HCT116 (cell line): Measurements from ENCODE around the gene IQGAP2. TPM values are rescaled to one million over a fixed set of nuclear protein-coding genes. Genes with fewer than 3 reads are reported as not detected.

ENCODE experiments used
- ATAC-seq: fragments of 200-7000 bp; cut with Tn5 transposase; 2 replicates; pipeline ENCODE4 v1.9.1; 2020; ENCODE audit warnings: mild to moderate bottlenecking, moderate library complexity
- BruUV-seq: library from RNA; stranded (reverse); fragments of 400-500 nt; replicated peaks from 2 replicates; lab custom pipeline; 2021; lab: Mats Ljungman, UMichigan
- CTCF ChIA-PET: fragments of 300-600 bp; sonication (Branson Sonifier 250); formaldehyde crosslinking; loops from one replicate; lab custom pipeline; 2021; ENCODE audit warnings: antibody characterized with exemption; lab: Charles Lee
- POLR2A ChIA-PET: fragments of 300-600, 350-600 bp; sonication (Branson Sonifier 250); formaldehyde crosslinking; loops from one replicate; lab custom pipeline; 2021; ENCODE audit warnings: antibody characterized with exemption; lab: Charles Lee
- RAD21 ChIA-PET, 2 experiments: fragments of 300-600 bp; sonication (Branson Sonifier 250); formaldehyde crosslinking; loops; one replicate each; lab custom pipeline; 2023; ENCODE audit warnings: low total read pairs in 2 of 2; ENCODE audit not compliant: uncharacterized antibody in 2 of 2, unreplicated experiment in 2 of 2, low non-redundant PET in 1 of 2; lab: Charles Lee
- DNase-seq: peaks from one replicate; pipeline ENCODE4 v3.0.0-alpha.2; 2010; ENCODE audit warnings: low read depth, low spot score
- H2AFZ ChIP-seq: fragments of 200-600 bp; shearing (Covaris generic), sonication (generic); 2 replicates; pipeline ENCODE4 v1.6.1; 2017; ENCODE audit warnings: low read depth, mixed run types, mixed read lengths, antibody characterized with exemption, low read length; ENCODE audit not compliant: poor library complexity, severe bottlenecking
- H3K27ac ChIP-seq: 2 replicates; pipeline ENCODE4 v1.5.1; 2012; ENCODE audit warnings: low read depth, low read length
- H3K27me3 ChIP-seq: fragments of 200-600 bp; sonication (generic); 2 replicates; pipeline ENCODE4 v1.6.1; 2016; ENCODE audit warnings: mixed run types, low read length, mixed read lengths; ENCODE audit not compliant: insufficient read depth
- H3K36me3 ChIP-seq, 2 experiments: fragments of 200-500 bp in 1 of 2; fragments of 200-600 bp in 1 of 2; sonication (Bioruptor generic) in 1 of 2; sonication (generic) in 1 of 2; 2 replicates each; pipeline versions ENCODE4 v1.5.1 to v1.6.1; 2014 to 2016; ENCODE audit warnings: low read length in 2 of 2, inconsistent platforms in 1 of 2, mixed read lengths in 1 of 2, mixed run types in 1 of 2; ENCODE audit not compliant: insufficient read depth in 2 of 2, control insufficient read depth in 1 of 2
- H3K4me1 ChIP-seq, 2 experiments: fragments of 200-600 bp in 1 of 2; sonication (generic) in 1 of 2; 2 replicates each; pipeline versions ENCODE4 v1.5.1 to v1.6.1; 2012 to 2017; ENCODE audit warnings: low read length in 2 of 2, inconsistent platforms in 1 of 2, mild to moderate bottlenecking in 1 of 2, mixed read lengths in 1 of 2, mixed run types in 1 of 2, moderate library complexity in 1 of 2; ENCODE audit not compliant: insufficient read depth in 2 of 2, control insufficient read depth in 1 of 2
- H3K4me2 ChIP-seq: fragments of 200-600 bp; sonication (generic); 2 replicates; pipeline ENCODE4 v1.6.1; 2017; ENCODE audit warnings: mixed run types, low read length, mixed read lengths
- H3K4me3 ChIP-seq, 2 experiments: fragments of 200-600 bp in 1 of 2; sonication (generic) in 1 of 2; replicated peaks in 1 of 2; 2 replicates each; pipeline ENCODE4 v1.5.1; 2011 to 2016; ENCODE audit warnings: low read length in 2 of 2, control low read depth in 1 of 2, low read depth in 1 of 2, mild to moderate bottlenecking in 1 of 2, mixed read lengths in 1 of 2, mixed run types in 1 of 2
- H3K79me2 ChIP-seq: fragments of 200-600 bp; sonication (generic); 2 replicates; pipeline ENCODE4 v1.6.1; 2017; ENCODE audit warnings: mild to moderate bottlenecking, mixed run types, low read length, moderate library complexity, mixed read lengths; ENCODE audit not compliant: insufficient read depth
- H3K9ac ChIP-seq: fragments of 200-600 bp; sonication (generic); 2 replicates; pipeline ENCODE4 v1.6.1; 2016; ENCODE audit warnings: low read length, mixed read lengths
- H3K9me2 ChIP-seq: fragments of 200-600 bp; sonication (generic), shearing (Covaris generic); 2 replicates; pipeline ENCODE4 v1.6.1; 2017; ENCODE audit warnings: mixed run types, mild to moderate bottlenecking, moderate library complexity; ENCODE audit not compliant: insufficient read depth
- H3K9me3 ChIP-seq, 2 experiments: fragments of 200-500 bp in 1 of 2; fragments of 200-600 bp in 1 of 2; sonication (Bioruptor generic) in 1 of 2; sonication (generic) in 1 of 2; 2 replicates each; pipeline ENCODE4 v1.6.1; 2014 to 2017; ENCODE audit warnings: low read length in 2 of 2, mixed read lengths in 2 of 2, inconsistent platforms in 1 of 2, low read depth in 1 of 2, mild to moderate bottlenecking in 1 of 2, mixed run types in 1 of 2, moderate library complexity in 1 of 2; ENCODE audit not compliant: control insufficient read depth in 1 of 2, insufficient read depth in 1 of 2
- H4K20me1 ChIP-seq: fragments of 200-600 bp; sonication (generic), shearing (Covaris generic); 2 replicates; pipeline ENCODE4 v1.6.1; 2017; ENCODE audit warnings: mixed run types, mild to moderate bottlenecking, moderate library complexity; ENCODE audit not compliant: insufficient read depth
- ATF3 ChIP-seq: IDR thresholded peaks from 2 replicates; pipeline ENCODE4 v1.6.1; 2012
- CEBPB ChIP-seq: IDR thresholded peaks from 2 replicates; pipeline ENCODE4 v1.6.1; 2012; ENCODE audit warnings: low read depth
- CTCF ChIP-seq, 3 experiments: fragments of 200-600 bp in 1 of 3; sonication (generic) in 1 of 3; IDR thresholded peaks in 2 of 3; conservative IDR thresholded peaks in 1 of 3; 2 replicates each; pipeline ENCODE4 v1.5.1; 2012 to 2017; ENCODE audit warnings: low read depth in 2 of 3, low read length in 2 of 3, antibody characterized with exemption in 1 of 3, borderline replicate concordance in 1 of 3, control low read depth in 1 of 3, mild to moderate bottlenecking in 1 of 3, mixed read lengths in 1 of 3, mixed run types in 1 of 3, moderate library complexity in 1 of 3; ENCODE audit not compliant: insufficient read depth in 1 of 3
- EGR1 ChIP-seq: IDR thresholded peaks from 2 replicates; pipeline ENCODE4 v1.6.1; 2012; ENCODE audit warnings: low read depth
- EZH2 ChIP-seq: fragments of 200-600 bp; sonication (generic); IDR thresholded peaks from 2 replicates; pipeline ENCODE4 v1.6.1; 2017; ENCODE audit warnings: antibody characterized with exemption, mixed run types
- EZH2phosphoT487 ChIP-seq: fragments of 200-600 bp; IDR thresholded peaks from 2 replicates; pipeline ENCODE4 v1.6.1; 2018; ENCODE audit warnings: antibody characterized with exemption, borderline replicate concordance
- FOSL1 ChIP-seq: IDR thresholded peaks from 2 replicates; pipeline ENCODE4 v1.6.1; 2012; ENCODE audit warnings: low read depth
- JUND ChIP-seq: IDR thresholded peaks from 2 replicates; pipeline ENCODE4 v1.6.1; 2012
- POLR2AphosphoS5 ChIP-seq: IDR thresholded peaks from 2 replicates; pipeline ENCODE4 v1.6.1; 2011; ENCODE audit warnings: mild to moderate bottlenecking, low read depth, low read length, moderate library complexity
- RAD21 ChIP-seq: IDR thresholded peaks from 2 replicates; pipeline ENCODE4 v1.6.1; 2012; ENCODE audit warnings: low read depth, mild to moderate bottlenecking
- REST ChIP-seq: IDR thresholded peaks from 2 replicates; pipeline ENCODE4 v1.6.1; 2012; ENCODE audit warnings: low read depth
- SIN3A ChIP-seq: IDR thresholded peaks from 2 replicates; pipeline ENCODE4 v1.6.1; 2012; ENCODE audit warnings: low read depth
- SRF ChIP-seq: IDR thresholded peaks from 2 replicates; pipeline ENCODE4 v1.6.1; 2012; ENCODE audit warnings: low read depth
- TCF7L2 ChIP-seq: IDR thresholded peaks from 2 replicates; pipeline ENCODE4 v1.7.0; 2011; ENCODE audit warnings: borderline replicate concordance, inconsistent platforms; ENCODE audit not compliant: insufficient read depth, insufficient read length; ENCODE audit errors: extremely low read depth
- YY1 ChIP-seq: IDR thresholded peaks from 2 replicates; pipeline ENCODE4 v1.6.1; 2011; ENCODE audit warnings: low read length, low read depth, moderate library complexity, mild to moderate bottlenecking; ENCODE audit not compliant: insufficient replicate concordance; ENCODE audit errors: extremely low read depth
- ZNF274 ChIP-seq: fragments of 200-500 bp; sonication (Bioruptor generic); IDR thresholded peaks from 2 replicates; pipeline ENCODE4 v1.6.1; 2014; ENCODE audit warnings: mild to moderate bottlenecking, low read depth, low read length, inconsistent platforms
- intact Hi-C: fragments of 100-400 bp; cut with micrococcal nuclease; formaldehyde crosslinking; loops from 2 replicates; pipeline ENCODE4 v1.10.0; 2022
- total RNA-seq: library from RNA; stranded (reverse); gene quantifications from one replicate; pipeline ENCODE4 v1.2.1, GENCODE V29; 2021; ENCODE audit not compliant: unreplicated experiment

Gene IQGAP2
- total RNA-seq, 1 experiment from 2014 or later, result 2.0 TPM

- Histone ChIP-seq H2AFZ (no peak overlapping the region), H3K4me2 (no peak overlapping the region), H4K20me1 (no peaks in the 10 kb centered on the region), H3K4me1 (no peaks in the 10 kb centered on the region; a peak in 1 of 4 replicates), H3K27me3 (no peaks in the 10 kb centered on the region), H3K79me2 (no peaks in the 10 kb centered on the region), H3K36me3 (no peaks in the 10 kb centered on the region), H3K9ac (no peak overlapping the region), H3K9me3 (no peaks in the 10 kb centered on the region), H3K4me3 (no peak overlapping the region), H3K9me2 (no peaks in the 10 kb centered on the region), H3K27ac (no peak overlapping the region)
- POLR2A ChIA-PET, result no interaction called here
- TF ChIP-seq SIN3A (no peak), ZNF274 (no peak), SRF (no peak), ATF3 (no peak), YY1 (no peak)
- DNase-seq (no peak), ATAC-seq (no peak)
- RAD21 ChIA-PET, result no interaction called here
- intact Hi-C loops, result no loop called here
- CTCF ChIA-PET, result no interaction called here
- BruUV-seq, result no TSS peak
Observed at GRCh38 chr5:76705574-76705973, 302.5 kb downstream of the IQGAP2 start.

GRCh38 chr5:76709762-76710161, 306.7 kb downstream of the IQGAP2 start:
- no peak for DNase-seq
- CTCF ChIA-PET, result no interaction called here
- TF ChIP-seq TCF7L2 (no peak), EZH2 (no peak), POLR2AphosphoS5 (no peak), JUND (no peak), RAD21 (no peak), FOSL1 (no peak), CTCF (IDR thresholded peaks at IDR 0.05 in 2 of 3, conservative IDR thresholded peaks at IDR 0.05 in 1 of 3; ENCODE audit: borderline replicate concordance in 1 of 3, insufficient read depth in 1 of 3, low read depth in 2 of 3, low read length in 2 of 3) (no peak), ATF3 (no peak), EGR1 (no peak), EZH2phosphoT487 (no peak), YY1 (no peak), REST (no peak), CEBPB (no peak)

More at GRCh38 chr5:76709762-76710161, 306.7 kb downstream of the IQGAP2 start:
- Histone ChIP-seq H3K9me3 (no peaks in the 10 kb centered on the region), H3K36me3 (no peaks in the 10 kb centered on the region), H2AFZ (no peak overlapping the region), H3K9ac (no peak overlapping the region), H3K79me2 (no peaks in the 10 kb centered on the region), H3K9me2 (no peaks in the 10 kb centered on the region), H3K27me3 (no peaks in the 10 kb centered on the region), H3K27ac (no peak overlapping the region), H3K4me2 (no peak overlapping the region), H4K20me1 (no peaks in the 10 kb centered on the region), H3K4me3 (no peak overlapping the region), H3K4me1 (no peaks in the 10 kb centered on the region; a peak in 1 of 4 replicates)
- ATAC-seq, result no peak
- no TSS peak for BruUV-seq
- intact Hi-C loops, result no loop called here
- RAD21 ChIA-PET, result no interaction called here
- POLR2A ChIA-PET, result no interaction called here
